GM23338 (cell line): ENCODE measurements around the gene C5orf24. TPM values are rescaled to one million over a fixed set of nuclear protein-coding genes. Genes with fewer than 3 reads are reported as not detected.

Experiments
- ATAC-seq: fragments of 200-7000 bp; cut with Tn5 transposase; 3 replicates; pipeline ENCODE4 v1.9.1; 2020
- DNase-seq: peaks from one replicate; pipeline ENCODE4 v3.0.0-alpha.2; 2015; ENCODE audit warnings: low spot score
- H2AFZ ChIP-seq: fragments of 200-600 bp; sonication (generic); 2 replicates; pipeline ENCODE4 v1.8.0; 2016; ENCODE audit warnings: antibody characterized with exemption, mild to moderate bottlenecking, moderate library complexity
- H3F3A ChIP-seq: fragments of 200-600 bp; sonication (generic); replicated peaks from 2 replicates; pipeline ENCODE4 v1.8.0; 2017; ENCODE audit warnings: antibody characterized with exemption, mixed run types, low read depth
- H3K27ac ChIP-seq: fragments of 200-600 bp; sonication (generic); 2 replicates; pipeline ENCODE4 v1.6.1; 2016; ENCODE audit warnings: low read depth
- H3K27me3 ChIP-seq: fragments of 200-600 bp; sonication (generic); 2 replicates; pipeline ENCODE4 v1.8.0; 2016; ENCODE audit warnings: mild to moderate bottlenecking, mixed run types, moderate library complexity; ENCODE audit not compliant: insufficient read depth
- H3K36me3 ChIP-seq: fragments of 200-600 bp; sonication (generic); 2 replicates; pipeline ENCODE4 v1.8.0; 2016; ENCODE audit warnings: mild to moderate bottlenecking; ENCODE audit not compliant: insufficient read depth
- H3K4me1 ChIP-seq: fragments of 200-600 bp; sonication (generic); 2 replicates; pipeline ENCODE4 v1.8.0; 2016; ENCODE audit warnings: mild to moderate bottlenecking, moderate library complexity; ENCODE audit not compliant: insufficient read depth
- H3K4me2 ChIP-seq: fragments of 200-600 bp; sonication (generic); 2 replicates; pipeline ENCODE4 v1.7.1; 2017; ENCODE audit warnings: mixed run types
- H3K4me3 ChIP-seq: fragments of 200-600 bp; sonication (generic); 2 replicates; pipeline ENCODE4 v1.6.1; 2016; ENCODE audit warnings: mixed run types
- H3K79me2 ChIP-seq: fragments of 200-600 bp; sonication (generic); replicated peaks from 2 replicates; pipeline ENCODE4 v1.8.0; 2017; ENCODE audit warnings: mild to moderate bottlenecking; ENCODE audit not compliant: insufficient read depth
- H3K9me2 ChIP-seq: fragments of 200-600 bp; sonication (generic); 2 replicates; pipeline ENCODE4 v1.8.0; 2017; ENCODE audit not compliant: insufficient read depth
- H4K20me1 ChIP-seq: fragments of 200-600 bp; sonication (generic); replicated peaks from 2 replicates; pipeline ENCODE4 v1.8.0; 2017; ENCODE audit warnings: mild to moderate bottlenecking; ENCODE audit not compliant: insufficient read depth
- H3K27ac Mint-ChIP-seq: 2 replicates; pipeline ENCODE4 v1.8.0; 2020; ENCODE audit warnings: inconsistent platforms, mild to moderate bottlenecking, moderate library complexity, mixed read lengths
- H3K27me3 Mint-ChIP-seq: 3 replicates; pipeline ENCODE4 v1.8.0; 2022; ENCODE audit warnings: low read depth, mild to moderate bottlenecking, moderate library complexity, mixed read lengths, inconsistent platforms; ENCODE audit not compliant: insufficient read depth, poor library complexity
- H3K36me3 Mint-ChIP-seq: 3 replicates; pipeline ENCODE4 v1.8.0; 2021; ENCODE audit warnings: low read depth, mild to moderate bottlenecking, inconsistent platforms, moderate library complexity, mixed read lengths
- H3K4me1 Mint-ChIP-seq: 3 replicates; pipeline ENCODE4 v1.8.0; 2020; ENCODE audit warnings: mild to moderate bottlenecking, inconsistent platforms, mixed read lengths
- H3K4me3 Mint-ChIP-seq: 3 replicates; pipeline ENCODE4 v1.8.0; 2021; ENCODE audit warnings: moderate library complexity, mild to moderate bottlenecking, inconsistent platforms, mixed read lengths
- H3K9me3 Mint-ChIP-seq: 3 replicates; pipeline ENCODE4 v1.8.0; 2020; ENCODE audit warnings: moderate library complexity, mild to moderate bottlenecking, inconsistent platforms, mixed read lengths
- CREB1 ChIP-seq: fragments of 250-450 bp; sonication (Bioruptor Pico); IDR thresholded peaks from 2 replicates; pipeline ENCODE4 v1.5.0; 2020; ENCODE audit warnings: low read depth, mild to moderate bottlenecking, moderate library complexity
- CTCF ChIP-seq, 2 experiments: fragments of 200-600 bp in 1 of 2; sonication (generic) in 1 of 2; conservative IDR thresholded peaks; 2 replicates each; pipeline versions ENCODE4 v1.5.1 to v1.6.1; 2016 to 2017; ENCODE audit warnings: antibody characterized with exemption in 2 of 2, low read depth in 2 of 2, mild to moderate bottlenecking in 2 of 2, moderate library complexity in 1 of 2
- ETS1 ChIP-seq: IDR thresholded peaks from 2 replicates; pipeline ENCODE4 v1.6.1; 2016; ENCODE audit warnings: antibody characterized with exemption
- EZH2 ChIP-seq: fragments of 200-600 bp; sonication (generic); IDR thresholded peaks from one replicate; pipeline ENCODE4 v1.8.0; 2017; ENCODE audit warnings: antibody characterized with exemption, mild to moderate bottlenecking, low read depth; ENCODE audit not compliant: unreplicated experiment
- EZH2phosphoT487 ChIP-seq: fragments of 200-600 bp; sonication (generic); IDR thresholded peaks from one replicate; pipeline ENCODE4 v1.8.1; 2018; ENCODE audit warnings: antibody characterized with exemption; ENCODE audit not compliant: unreplicated experiment
- JUNB ChIP-seq: IDR thresholded peaks from one replicate; pipeline ENCODE4 v1.6.1; 2016; ENCODE audit warnings: antibody characterized with exemption; ENCODE audit not compliant: unreplicated experiment
- NANOG ChIP-seq: IDR thresholded peaks from 2 replicates; pipeline ENCODE4 v1.6.1; 2016; ENCODE audit warnings: antibody characterized with exemption, borderline replicate concordance
- POLR2AphosphoS5 ChIP-seq: IDR thresholded peaks from 2 replicates; pipeline ENCODE4 v1.6.1; 2016; ENCODE audit warnings: antibody characterized with exemption, low read depth
- REST ChIP-seq: IDR thresholded peaks from one replicate; pipeline ENCODE4 v1.6.1; 2018; ENCODE audit warnings: antibody characterized with exemption; ENCODE audit not compliant: unreplicated experiment
- STAT1 ChIP-seq: IDR thresholded peaks from one replicate; pipeline ENCODE4 v1.6.1; 2016; ENCODE audit warnings: antibody characterized with exemption; ENCODE audit not compliant: unreplicated experiment
- ZNF114 ChIP-seq: fragments of 250-450 bp; sonication (Bioruptor Pico); IDR thresholded peaks from 2 replicates; pipeline ENCODE4 v1.5.0; 2020; ENCODE audit warnings: mild to moderate bottlenecking, moderate library complexity
- ZNF331 ChIP-seq: fragments of 250-450 bp; sonication (Bioruptor Pico); IDR thresholded peaks from 2 replicates; pipeline ENCODE4 v1.5.0; 2020; ENCODE audit warnings: low read depth, mild to moderate bottlenecking, moderate library complexity
- ZNF462 ChIP-seq: fragments of 250-450 bp; sonication (Bioruptor Pico); IDR thresholded peaks from 2 replicates; pipeline ENCODE4 v1.5.0; 2020; ENCODE audit warnings: mild to moderate bottlenecking, moderate library complexity
- polyA plus RNA-seq: library from polyadenylated mRNA; unstranded; fragments of >200 nt; fragmentation: Nextera tagmentation; extraction: Ambion mirVana; gene quantifications from 2 replicates; pipeline ENCODE4 v1.2.1, GENCODE V29; 2016
- total RNA-seq: library from RNA; depleted of rRNA; stranded (reverse); fragments of >200 nt; shearing (Covaris generic); gene quantifications from 2 replicates; pipeline ENCODE4 v1.2.3, GENCODE V29; 2014

C5orf24 gene
- total and polyA plus RNA-seq, 2 experiments from 2014 or later = 14.6 to 21.1 TPM

- Histone ChIP-seq H3F3A (0 out of 2 replicates have a peak, but pooled peaks cover 5% of the 10 kb centered on the region), H3K4me3 (no peak overlapping the region), H2AFZ (no peak overlapping the region), H3K36me3 (peaks cover 29% of the 10 kb centered on the region), H3K4me1 (no peaks in the 10 kb centered on the region), H3K27me3 (no peaks in the 10 kb centered on the region), H3K9me2 (no peaks in the 10 kb centered on the region), H3K4me2 (no peak overlapping the region), H3K27ac (no peak overlapping the region; the same call in 1 of the 2 replicates), H3K79me2 (no peaks in the 10 kb centered on the region), H4K20me1 (0 out of 2 replicates have a peak, but pooled peaks cover 15% of the 10 kb centered on the region)
- ATAC-seq = no peak
- H3K4me1 Mint-ChIP-seq = no peaks in the 10 kb centered on the region
- no peaks in the 10 kb centered on the region for H3K9me3 Mint-ChIP-seq
- H3K4me3 Mint-ChIP-seq = no peak overlapping the region
- H3K36me3 Mint-ChIP-seq = peaks cover 74% of the 10 kb centered on the region
- H3K27ac Mint-ChIP-seq = no peak overlapping the region
- no peak for DNase-seq
- H3K27me3 Mint-ChIP-seq = no peaks in the 10 kb centered on the region
- TF ChIP-seq ZNF331 (CRISPR knock-in tag) = no peak
- TF ChIP-seq STAT1 = no peak
- TF ChIP-seq NANOG = no peak
- no peak for TF ChIP-seq ZNF462 (CRISPR knock-in tag)
- TF ChIP-seq REST = no peak
- TF ChIP-seq POLR2AphosphoS5 = no peak
- no peak for TF ChIP-seq EZH2
- no peak for TF ChIP-seq CREB1
- no peak for TF ChIP-seq JUNB
- no peak for TF ChIP-seq ZNF114 (CRISPR knock-in tag)
- no peak for TF ChIP-seq ETS1
- no peak for TF ChIP-seq EZH2phosphoT487
- TF ChIP-seq CTCF (conservative IDR thresholded peaks at IDR 0.05; ENCODE audit: low read depth in 2 of 2) = no peak
Measured at GRCh38 chr5:134825212-134825611, 20.6 kb upstream of the C5orf24 start.
